Upper lobe of left lung (tissue), 6 donors: ENCODE data around the gene RPLP1. TPM values are rescaled to one million over a fixed set of nuclear protein-coding genes. Genes with fewer than 3 reads are reported as not detected.

Experiments used
- ATAC-seq, 2 donors: fragments of 200-7000 bp; cut with Tn5 transposase; one replicate each; pipeline ENCODE4 v1.9.1; 2022; ENCODE audit warnings: mild to moderate bottlenecking in 2 of 2, moderate library complexity in 2 of 2; ENCODE audit not compliant: low FRiP score in 2 of 2
- DNase-seq, 2 donors: peaks; one replicate each; pipeline ENCODE4 v3.0.0-alpha.2; 2019 to 2020
- H3K27ac ChIP-seq, 4 donors: fragments of 200-600 bp; sonication (generic); one replicate each; pipeline ENCODE4 v1.5.1; 2016 to 2019
- H3K27me3 ChIP-seq, 4 donors: fragments of 200-600 bp; sonication (generic); one replicate each; pipeline ENCODE4 v1.5.1; 2017 to 2019
- H3K36me3 ChIP-seq, 4 donors: fragments of 200-600 bp; sonication (generic); one replicate each; pipeline ENCODE4 v1.5.1; 2016 to 2019
- H3K4me1 ChIP-seq, 4 donors: fragments of 200-600 bp; sonication (generic); one replicate each; pipeline ENCODE4 v1.5.1; 2018 to 2019
- H3K4me3 ChIP-seq, 4 donors: fragments of 200-600 bp; sonication (generic); one replicate each; pipeline ENCODE4 v1.5.1; 2017 to 2019; ENCODE audit warnings: mild to moderate bottlenecking in 2 of 4, moderate library complexity in 1 of 4
- H3K9me3 ChIP-seq, 4 donors: fragments of 200-600 bp; sonication (generic); one replicate each; pipeline ENCODE4 v1.5.1; 2018 to 2019
- CTCF ChIP-seq, 6 experiments: fragments of 450-650 bp in 4 of 6; fragments of 200-600 bp in 2 of 6; sonication (generic) in 2 of 6; IDR thresholded peaks; one replicate each; pipeline ENCODE4 v1.5.1; 2016 to 2019; ENCODE audit warnings: antibody characterized with exemption in 6 of 6
- EP300 ChIP-seq, 4 donors: sonication (generic); formaldehyde crosslinking; IDR thresholded peaks; one replicate each; pipeline ENCODE4 v1.5.1; 2017; ENCODE audit warnings: antibody characterized with exemption in 4 of 4, control low read depth in 2 of 4
- POLR2A ChIP-seq, 4 donors: fragments of 450-650 bp; IDR thresholded peaks; one replicate each; pipeline ENCODE4 v1.5.1; 2016 to 2017; ENCODE audit warnings: antibody characterized with exemption in 4 of 4, mild to moderate bottlenecking in 2 of 4
- POLR2AphosphoS5 ChIP-seq, 2 donors: sonication (generic); formaldehyde crosslinking; IDR thresholded peaks; one replicate each; pipeline ENCODE4 v1.5.1; 2017; ENCODE audit warnings: antibody characterized with exemption in 2 of 2
- WGBS, 2 donors: methylation state at CpG; one replicate each; pipeline ENCODE4 v1.1.5; 2017 to 2018; 5-methylcytosine and 5-hydroxymethylcytosine counted together
- total RNA-seq, 6 donors: library from RNA; depleted of rRNA in 4 of 6; stranded (reverse); fragments of >200 nt in 4 of 6; gene quantifications; one replicate each; pipeline versions ENCODE4 v1.1.0 to v1.2.1, GENCODE V29; 2016 to 2021
- donor health status: DM: no; HTN: no; CAD: no; lungs with moderate emphysema.
- donor health status: DM: no; HTN: yes; CAD: no; lungs with severe emphysema.

Gene RPLP1
- total RNA-seq, result 1,000 to 10,000 TPM in 2 of 6 donors, 100 to 1,000 TPM in 4; 339 to 1,933 (median 538) TPM

- ATAC-seq (peak; percentile 98), DNase-seq (peak; percentile 97 to 98)
- no peaks in the 10 kb centered on the region for H3K9me3 ChIP-seq
- H3K27me3 ChIP-seq, result no peaks in the 10 kb centered on the region
- WGBS, 2 donors, result 0 to 1% methylated on average over 40 to 45 of the region's 77 CpGs
- peaks cover 14 to 37% (median 20%) of the 10 kb centered on the region in 4 donors for H3K36me3 ChIP-seq
- H3K4me3 ChIP-seq, result peak within 1 kb of the TSS; percentile 74 to 98 (median 88)
- H3K4me1 ChIP-seq, result peaks cover 18 to 40% (median 24%) of the 10 kb centered on the region in 4 donors
- TF ChIP-seq CTCF (IDR thresholded peaks at IDR 0.05) (no peak), POLR2AphosphoS5 (IDR thresholded peaks at IDR 0.05) (peak; percentile 97 to 100), EP300 (IDR thresholded peaks at IDR 0.05) (peak in 1 of 4 donors; percentile 84), POLR2A (IDR thresholded peaks at IDR 0.05) (peak in 3 of 4 donors; percentile 83 to 97 (median 91))
- H3K27ac ChIP-seq, result peak within 1 kb of the TSS; percentile 90 to 95 (median 92)
These were observed at the start of gene RPLP1 for GRCh38 chr15:69452692-69453521. Gene RPLP1 (plus strand): TSS chr15:69452818. CDS start chr15:69452949, 131 bp downstream.

- WGBS, 2 donors, result 73 to 83% methylated on average over 4 of the region's 4 CpGs
- H3K36me3 ChIP-seq, result peaks cover 0 to 3% (median 0%) of the 10 kb centered on the region in 4 donors
- no peak for TF ChIP-seq POLR2AphosphoS5 (IDR thresholded peaks at IDR 0.05)
- no peak for TF ChIP-seq CTCF (IDR thresholded peaks at IDR 0.05)
- TF ChIP-seq POLR2A (IDR thresholded peaks at IDR 0.05), result no peak
- no peak for TF ChIP-seq EP300 (IDR thresholded peaks at IDR 0.05)
- H3K27ac ChIP-seq, result no peak overlapping the region
- H3K9me3 ChIP-seq, result no peaks in the 10 kb centered on the region
- peak in 1 of 2 donors; percentile 40 for ATAC-seq
- H3K27me3 ChIP-seq, result no peaks in the 10 kb centered on the region
- H3K4me1 ChIP-seq, result no peaks in the 10 kb centered on the region
- DNase-seq, result no peak
- no peak overlapping the region for H3K4me3 ChIP-seq
These were observed 49.0 kb upstream of the RPLP1 start for GRCh38 chr15:69403594-69403993.

DNA sequence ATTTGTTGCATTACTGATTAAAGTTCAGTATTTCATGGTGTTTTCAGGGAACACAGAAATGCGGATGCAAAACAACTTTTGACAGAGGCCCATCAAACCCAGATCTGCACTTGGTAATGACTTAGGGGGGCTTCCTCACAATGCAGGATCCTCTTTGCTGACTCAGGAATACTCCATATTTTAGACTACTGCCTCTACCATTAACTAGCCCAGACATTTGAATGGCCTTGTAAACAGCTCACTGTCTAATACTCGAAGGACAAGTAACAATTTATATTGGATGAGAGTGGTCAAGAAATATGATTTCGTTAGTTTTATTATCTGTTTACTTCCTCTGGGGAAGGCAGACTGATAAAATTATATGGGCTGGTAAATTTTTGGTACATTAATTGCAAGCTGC, 47.5 kb upstream of the RPLP1 start:
- TF ChIP-seq POLR2A (IDR thresholded peaks at IDR 0.05) (no peak), POLR2AphosphoS5 (IDR thresholded peaks at IDR 0.05) (no peak), EP300 (IDR thresholded peaks at IDR 0.05) (no peak)
- Histone ChIP-seq H3K36me3 (peaks cover 0 to 3% (median 0%) of the 10 kb centered on the region in 4 donors), H3K4me1 (no peaks in the 10 kb centered on the region), H3K4me3 (no peak overlapping the region), H3K27me3 (no peaks in the 10 kb centered on the region), H3K27ac (no peak overlapping the region), H3K9me3 (no peaks in the 10 kb centered on the region)
- no peak for DNase-seq
- ATAC-seq, result no peak
- WGBS, 2 donors, result 57 to 67% methylated on average over 3 of the region's 3 CpGs

GRCh38 chr15:69407719-69408400, 44.8 kb upstream of the RPLP1 start:
- H3K4me1 ChIP-seq, result no peaks in the 10 kb centered on the region
- H3K27ac ChIP-seq, result no peak overlapping the region
- TF ChIP-seq CTCF (IDR thresholded peaks at IDR 0.05), result no peak
- TF ChIP-seq POLR2A (IDR thresholded peaks at IDR 0.05), result no peak
- no peak for TF ChIP-seq POLR2AphosphoS5 (IDR thresholded peaks at IDR 0.05)
- 93 to 95% methylated on average over 3 of the region's 3 CpGs for WGBS, 2 donors
- no peaks in the 10 kb centered on the region for H3K9me3 ChIP-seq
- no peaks in the 10 kb centered on the region for H3K27me3 ChIP-seq
- no peak overlapping the region for H3K4me3 ChIP-seq
- ATAC-seq, result no peak
- H3K36me3 ChIP-seq, result no peaks in the 10 kb centered on the region
- DNase-seq, result no peak

DNA sequence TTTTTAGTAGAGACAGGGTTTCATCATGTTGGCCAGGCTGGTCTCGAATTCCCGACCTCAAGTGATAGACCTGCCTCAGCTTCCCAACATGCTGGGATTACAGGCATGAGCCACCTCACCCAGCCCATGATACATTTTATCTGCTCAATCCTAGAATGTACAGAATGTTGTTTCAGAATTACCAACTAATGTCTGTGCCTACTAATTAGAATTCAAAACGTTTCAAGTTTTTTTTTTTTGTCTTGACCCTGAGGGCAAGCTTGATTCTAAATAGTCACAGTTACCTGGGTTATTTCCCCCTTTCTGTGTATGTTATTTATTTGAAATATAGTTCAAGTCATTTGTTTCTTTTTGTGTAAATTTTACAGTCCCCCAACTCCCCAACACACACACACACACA, 43.8 kb upstream of the RPLP1 start:
- ATAC-seq, result no peak
- no peak for TF ChIP-seq POLR2A (IDR thresholded peaks at IDR 0.05)

More for the DNA sequence above, 43.8 kb upstream of the RPLP1 start:
- Histone ChIP-seq H3K36me3 (no peaks in the 10 kb centered on the region), H3K27ac (no peak overlapping the region), H3K27me3 (no peaks in the 10 kb centered on the region), H3K4me1 (peaks cover 0 to 4% (median 2%) of the 10 kb centered on the region in 4 donors), H3K9me3 (no peaks in the 10 kb centered on the region), H3K4me3 (no peak overlapping the region)
- 76 to 80% methylated on average over 3 of the region's 3 CpGs for WGBS, 2 donors
- DNase-seq, result no peak
